Liver (tissue), 3 donors: Measurements from ENCODE around the gene TRIO.

ENCODE experiments used
- EGR1 ChIP-seq, 2 donors: IDR thresholded peaks; 2 replicates each; pipeline ENCODE4 v1.6.1; 2016 to 2018; ENCODE audit warnings: antibody characterized with exemption in 2 of 2, low read depth in 2 of 2
- HNF4A ChIP-seq, 2 donors: conservative IDR thresholded peaks; 2 replicates each; pipeline ENCODE4 v1.6.1; 2016; ENCODE audit warnings: antibody characterized with exemption in 2 of 2, mild to moderate bottlenecking in 2 of 2
- HNF4G ChIP-seq: IDR thresholded peaks from 2 replicates; pipeline ENCODE4 v1.6.1; 2016; ENCODE audit warnings: antibody characterized with exemption
- JUND ChIP-seq, 2 donors: IDR thresholded peaks; 2 replicates each; pipeline ENCODE4 v1.6.1; 2016; ENCODE audit warnings: antibody characterized with exemption in 2 of 2
- RAD21 ChIP-seq, 2 donors: IDR thresholded peaks; 2 replicates each; pipeline ENCODE4 v1.6.1; 2016; ENCODE audit warnings: antibody characterized with exemption in 2 of 2, mild to moderate bottlenecking in 2 of 2
- TAF1 ChIP-seq: conservative IDR thresholded peaks from 2 replicates; pipeline ENCODE4 v1.6.1; 2016; ENCODE audit warnings: antibody characterized with exemption, mild to moderate bottlenecking
- TF ChIP-seq, protein P1 (sequence below): fragments of 150-350 bp; IDR thresholded peaks from 2 replicates; pipeline ENCODE4 v1.5.1; 2017; ENCODE audit warnings: improper control_type of control experiment, low read depth, low read length; ENCODE audit not compliant: missing input control
- TF ChIP-seq, protein P2 (sequence below): IDR thresholded peaks from 2 replicates; pipeline ENCODE4 v1.6.1; 2016; ENCODE audit warnings: antibody characterized with exemption, mild to moderate bottlenecking
- TF ChIP-seq, protein P3 (sequence below): IDR thresholded peaks from 2 replicates; pipeline ENCODE4 v1.6.1; 2016; ENCODE audit warnings: antibody characterized with exemption
- donor health status: healthy.
- donor health status: healthy.

DNA sequence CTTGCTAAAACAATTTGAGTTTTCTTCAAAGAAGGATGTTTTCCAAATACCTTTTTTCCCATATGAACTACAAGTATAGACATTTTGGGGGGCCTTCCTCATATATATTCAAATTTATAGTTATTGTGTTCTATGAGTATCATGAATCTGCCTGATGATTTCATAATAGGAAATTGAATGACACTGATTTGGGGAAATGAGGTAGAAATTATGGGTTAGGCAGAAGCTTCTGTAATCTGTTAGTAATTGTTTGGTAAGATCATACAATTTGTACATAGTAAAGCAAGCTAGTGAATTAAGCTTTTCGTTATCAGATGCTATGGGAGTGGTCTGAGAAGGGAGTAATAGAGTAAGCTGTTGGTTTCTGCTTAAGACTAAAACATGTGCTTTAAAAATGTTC lies 98.0 kb downstream of the TRIO start:
- TF ChIP-seq EGR1 (IDR thresholded peaks at IDR 0.05; ENCODE audit: low read depth in 2 of 2) (no peak), TAF1 (no peak), HNF4G (no peak), HNF4A (conservative IDR thresholded peaks at IDR 0.05) (no peak), JUND (IDR thresholded peaks at IDR 0.05) (no peak), RAD21 (IDR thresholded peaks at IDR 0.05) (no peak)
- TF ChIP-seq, protein P1, sequence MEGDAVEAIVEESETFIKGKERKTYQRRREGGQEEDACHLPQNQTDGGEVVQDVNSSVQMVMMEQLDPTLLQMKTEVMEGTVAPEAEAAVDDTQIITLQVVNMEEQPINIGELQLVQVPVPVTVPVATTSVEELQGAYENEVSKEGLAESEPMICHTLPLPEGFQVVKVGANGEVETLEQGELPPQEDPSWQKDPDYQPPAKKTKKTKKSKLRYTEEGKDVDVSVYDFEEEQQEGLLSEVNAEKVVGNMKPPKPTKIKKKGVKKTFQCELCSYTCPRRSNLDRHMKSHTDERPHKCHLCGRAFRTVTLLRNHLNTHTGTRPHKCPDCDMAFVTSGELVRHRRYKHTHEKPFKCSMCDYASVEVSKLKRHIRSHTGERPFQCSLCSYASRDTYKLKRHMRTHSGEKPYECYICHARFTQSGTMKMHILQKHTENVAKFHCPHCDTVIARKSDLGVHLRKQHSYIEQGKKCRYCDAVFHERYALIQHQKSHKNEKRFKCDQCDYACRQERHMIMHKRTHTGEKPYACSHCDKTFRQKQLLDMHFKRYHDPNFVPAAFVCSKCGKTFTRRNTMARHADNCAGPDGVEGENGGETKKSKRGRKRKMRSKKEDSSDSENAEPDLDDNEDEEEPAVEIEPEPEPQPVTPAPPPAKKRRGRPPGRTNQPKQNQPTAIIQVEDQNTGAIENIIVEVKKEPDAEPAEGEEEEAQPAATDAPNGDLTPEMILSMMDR = no peak
- TF ChIP-seq, protein P2, sequence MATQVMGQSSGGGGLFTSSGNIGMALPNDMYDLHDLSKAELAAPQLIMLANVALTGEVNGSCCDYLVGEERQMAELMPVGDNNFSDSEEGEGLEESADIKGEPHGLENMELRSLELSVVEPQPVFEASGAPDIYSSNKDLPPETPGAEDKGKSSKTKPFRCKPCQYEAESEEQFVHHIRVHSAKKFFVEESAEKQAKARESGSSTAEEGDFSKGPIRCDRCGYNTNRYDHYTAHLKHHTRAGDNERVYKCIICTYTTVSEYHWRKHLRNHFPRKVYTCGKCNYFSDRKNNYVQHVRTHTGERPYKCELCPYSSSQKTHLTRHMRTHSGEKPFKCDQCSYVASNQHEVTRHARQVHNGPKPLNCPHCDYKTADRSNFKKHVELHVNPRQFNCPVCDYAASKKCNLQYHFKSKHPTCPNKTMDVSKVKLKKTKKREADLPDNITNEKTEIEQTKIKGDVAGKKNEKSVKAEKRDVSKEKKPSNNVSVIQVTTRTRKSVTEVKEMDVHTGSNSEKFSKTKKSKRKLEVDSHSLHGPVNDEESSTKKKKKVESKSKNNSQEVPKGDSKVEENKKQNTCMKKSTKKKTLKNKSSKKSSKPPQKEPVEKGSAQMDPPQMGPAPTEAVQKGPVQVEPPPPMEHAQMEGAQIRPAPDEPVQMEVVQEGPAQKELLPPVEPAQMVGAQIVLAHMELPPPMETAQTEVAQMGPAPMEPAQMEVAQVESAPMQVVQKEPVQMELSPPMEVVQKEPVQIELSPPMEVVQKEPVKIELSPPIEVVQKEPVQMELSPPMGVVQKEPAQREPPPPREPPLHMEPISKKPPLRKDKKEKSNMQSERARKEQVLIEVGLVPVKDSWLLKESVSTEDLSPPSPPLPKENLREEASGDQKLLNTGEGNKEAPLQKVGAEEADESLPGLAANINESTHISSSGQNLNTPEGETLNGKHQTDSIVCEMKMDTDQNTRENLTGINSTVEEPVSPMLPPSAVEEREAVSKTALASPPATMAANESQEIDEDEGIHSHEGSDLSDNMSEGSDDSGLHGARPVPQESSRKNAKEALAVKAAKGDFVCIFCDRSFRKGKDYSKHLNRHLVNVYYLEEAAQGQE = no peak
- TF ChIP-seq, protein P3, sequence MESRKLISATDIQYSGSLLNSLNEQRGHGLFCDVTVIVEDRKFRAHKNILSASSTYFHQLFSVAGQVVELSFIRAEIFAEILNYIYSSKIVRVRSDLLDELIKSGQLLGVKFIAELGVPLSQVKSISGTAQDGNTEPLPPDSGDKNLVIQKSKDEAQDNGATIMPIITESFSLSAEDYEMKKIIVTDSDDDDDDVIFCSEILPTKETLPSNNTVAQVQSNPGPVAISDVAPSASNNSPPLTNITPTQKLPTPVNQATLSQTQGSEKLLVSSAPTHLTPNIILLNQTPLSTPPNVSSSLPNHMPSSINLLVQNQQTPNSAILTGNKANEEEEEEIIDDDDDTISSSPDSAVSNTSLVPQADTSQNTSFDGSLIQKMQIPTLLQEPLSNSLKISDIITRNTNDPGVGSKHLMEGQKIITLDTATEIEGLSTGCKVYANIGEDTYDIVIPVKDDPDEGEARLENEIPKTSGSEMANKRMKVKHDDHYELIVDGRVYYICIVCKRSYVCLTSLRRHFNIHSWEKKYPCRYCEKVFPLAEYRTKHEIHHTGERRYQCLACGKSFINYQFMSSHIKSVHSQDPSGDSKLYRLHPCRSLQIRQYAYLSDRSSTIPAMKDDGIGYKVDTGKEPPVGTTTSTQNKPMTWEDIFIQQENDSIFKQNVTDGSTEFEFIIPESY = no peak
